GM10847 (cell line): Measurements from ENCODE around the gene ONECUT2.

Source experiments
- POLR2A ChIP-seq: IDR thresholded peaks from 2 replicates; pipeline ENCODE4 v1.6.1; 2011; ENCODE audit not compliant: insufficient read length; ENCODE audit errors: extremely low read depth

Gene ONECUT2

GRCh38 chr18:57466745-57467409, 31.7 kb downstream of the ONECUT2 start:
- no peak for TF ChIP-seq POLR2A

DNA sequence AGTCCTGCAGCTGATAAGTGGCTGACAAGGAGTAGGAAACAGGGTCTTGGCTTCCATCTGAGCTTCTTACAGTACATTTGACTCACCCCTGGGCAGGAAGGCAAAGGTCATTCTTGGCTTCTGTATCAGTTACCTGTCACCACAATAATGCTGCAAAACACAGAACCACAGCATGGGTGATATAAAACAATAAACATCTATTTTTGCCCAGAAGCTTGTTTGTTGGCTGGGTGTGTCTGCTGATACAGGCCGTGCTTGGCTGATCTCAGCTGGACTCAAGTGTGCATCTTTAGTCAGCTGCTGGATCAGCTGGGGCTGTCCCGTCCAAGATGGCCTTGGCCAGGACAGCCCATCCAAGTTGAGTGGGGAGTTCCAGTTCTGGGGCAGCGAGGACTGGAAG, 34.7 kb downstream of the ONECUT2 start:
- TF ChIP-seq POLR2A, result no peak

DNA sequence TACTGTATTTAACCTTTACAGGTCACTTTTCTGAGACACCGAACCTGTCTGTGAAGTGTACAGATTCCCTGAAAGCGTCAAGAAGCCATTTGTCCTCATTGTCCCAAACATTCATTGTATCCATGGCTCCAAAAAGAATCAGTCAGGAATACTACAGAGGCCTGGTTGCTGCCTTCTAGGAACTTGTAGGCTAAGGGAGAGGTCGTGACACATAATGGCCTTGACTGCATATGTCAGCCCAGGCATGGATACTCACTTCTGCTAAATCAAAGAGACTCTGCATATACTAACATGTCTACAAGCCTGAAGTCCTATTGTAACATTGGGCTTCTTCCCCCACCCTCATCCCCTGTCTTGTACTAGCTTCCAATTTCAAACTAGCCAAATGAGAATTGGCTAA, 40.2 kb downstream of the ONECUT2 start:
- no peak for TF ChIP-seq POLR2A

GRCh38 chr18:57475903-57476302, 40.7 kb downstream of the ONECUT2 start:
- no peak for TF ChIP-seq POLR2A

DNA sequence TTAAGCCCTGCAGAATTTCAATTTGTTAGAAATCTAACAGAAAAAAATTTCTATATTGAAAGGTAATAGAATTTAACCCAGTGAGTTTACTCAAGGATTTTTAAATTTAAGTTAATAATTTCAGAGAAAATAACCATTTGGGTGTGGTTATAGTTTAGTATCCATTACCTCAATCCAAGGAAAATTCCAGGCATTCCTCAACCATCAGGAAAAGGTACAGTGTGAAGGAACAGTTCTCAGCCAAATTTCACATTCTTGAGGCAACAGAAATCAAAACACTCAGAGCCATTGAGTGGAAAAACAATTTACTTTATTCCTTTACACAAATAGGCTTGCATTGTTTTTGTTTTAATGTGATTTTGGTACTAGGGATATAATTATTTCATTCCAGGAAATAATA, 45.6 kb downstream of the ONECUT2 start:
- TF ChIP-seq POLR2A, result no peak

- TF ChIP-seq POLR2A, result no peak
Observed at GRCh38 chr18:57497372-57498294, 62.5 kb downstream of the ONECUT2 start.

DNA sequence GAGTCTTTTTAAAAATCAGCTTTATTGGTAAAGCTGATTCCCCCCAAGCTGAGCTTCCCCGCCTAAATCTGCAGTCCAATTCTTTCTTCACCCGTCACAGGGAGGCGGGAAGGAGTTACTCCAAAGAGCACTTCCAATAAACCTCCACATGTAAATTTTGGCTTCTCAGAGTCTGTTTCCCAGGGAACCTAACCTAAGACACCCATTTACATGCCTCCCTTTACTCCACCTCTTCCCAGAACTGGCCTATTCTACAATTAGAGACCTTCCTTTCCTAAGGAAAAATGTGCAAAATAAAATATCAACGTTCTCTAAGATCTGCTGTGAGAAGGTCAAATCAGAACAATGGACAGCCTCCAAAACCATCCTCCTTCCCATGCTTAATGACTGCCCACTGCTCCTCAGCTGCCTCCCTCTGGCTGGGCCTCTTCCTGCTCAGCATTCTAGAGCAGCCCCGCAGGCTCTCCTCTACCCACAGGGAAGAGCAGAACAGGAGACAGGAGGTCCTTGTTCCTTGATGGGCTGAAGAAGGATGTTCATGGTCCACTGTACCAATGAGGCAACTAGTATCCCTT, 63.6 kb downstream of the ONECUT2 start:
- TF ChIP-seq POLR2A, result no peak

DNA sequence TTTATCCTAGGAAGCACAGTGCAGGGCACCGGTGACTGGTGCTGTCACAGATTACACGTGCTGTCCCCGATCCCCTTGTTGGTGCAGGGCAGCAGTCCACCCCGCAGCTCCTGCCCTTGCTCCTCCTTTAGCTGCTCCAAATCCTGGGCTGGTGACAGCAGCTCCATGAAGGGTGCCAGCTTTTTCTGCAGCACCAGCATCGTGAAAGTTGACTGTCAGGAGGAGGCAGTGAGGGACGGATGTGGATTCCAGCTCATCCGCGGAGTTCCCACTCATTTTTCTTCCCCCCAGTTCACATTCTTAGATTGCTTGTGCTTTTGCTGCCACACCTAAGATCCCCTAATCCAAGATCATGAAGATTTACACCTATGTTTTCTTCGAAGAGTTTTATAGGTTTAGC, 67.5 kb downstream of the ONECUT2 start:
- TF ChIP-seq POLR2A, result no peak

- no peak for TF ChIP-seq POLR2A
Observed at GRCh38 chr18:57505231-57505630, 70.1 kb downstream of the ONECUT2 start.

- no peak for TF ChIP-seq POLR2A
Observed at GRCh38 chr18:57516056-57516455, 80.9 kb downstream of the ONECUT2 start.

- TF ChIP-seq POLR2A, result no peak
Observed at GRCh38 chr18:57518533-57518932, 83.4 kb downstream of the ONECUT2 start.

DNA sequence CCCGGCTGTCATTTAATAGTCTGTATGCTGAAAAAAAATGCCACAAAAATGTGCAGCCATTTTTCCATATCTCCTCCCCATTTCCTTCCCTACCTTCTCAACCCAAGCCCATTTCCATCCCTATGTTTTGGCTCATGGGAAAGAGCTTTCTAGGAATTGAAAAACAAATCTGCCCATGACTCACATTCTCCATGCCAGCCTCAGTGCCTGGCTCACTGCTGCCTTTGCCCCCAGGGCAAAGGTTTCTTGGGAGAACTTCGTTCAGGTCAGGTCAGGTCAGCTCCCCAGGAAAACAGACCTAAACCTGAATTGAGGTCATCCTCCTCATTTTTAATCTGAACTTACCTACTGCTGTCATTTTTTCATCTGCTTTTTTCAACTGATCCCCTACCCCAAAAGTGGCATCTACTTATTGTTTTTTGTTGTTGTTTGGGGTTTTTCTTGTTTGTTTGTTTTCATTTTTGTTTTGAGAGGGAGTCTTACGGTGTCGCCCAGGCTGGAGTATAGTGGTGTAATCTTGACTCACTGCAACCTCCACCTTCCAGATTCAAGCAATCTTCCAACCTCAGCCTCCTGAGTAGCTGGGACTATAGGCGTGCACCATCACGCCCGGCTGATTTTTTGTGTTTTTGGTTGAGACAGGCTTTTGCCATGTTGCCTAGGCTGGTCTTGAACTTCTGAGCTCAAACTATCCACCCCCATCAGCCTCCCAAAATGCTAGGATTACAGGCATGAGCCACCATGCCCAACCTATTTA, 84.7 kb downstream of the ONECUT2 start:
- TF ChIP-seq POLR2A, result no peak

GRCh38 chr18:57523171-57523956, 88.2 kb downstream of the ONECUT2 start:
- TF ChIP-seq POLR2A, result no peak

- TF ChIP-seq POLR2A, result no peak
Observed at GRCh38 chr18:57527556-57528229, 92.5 kb downstream of the ONECUT2 start.

DNA sequence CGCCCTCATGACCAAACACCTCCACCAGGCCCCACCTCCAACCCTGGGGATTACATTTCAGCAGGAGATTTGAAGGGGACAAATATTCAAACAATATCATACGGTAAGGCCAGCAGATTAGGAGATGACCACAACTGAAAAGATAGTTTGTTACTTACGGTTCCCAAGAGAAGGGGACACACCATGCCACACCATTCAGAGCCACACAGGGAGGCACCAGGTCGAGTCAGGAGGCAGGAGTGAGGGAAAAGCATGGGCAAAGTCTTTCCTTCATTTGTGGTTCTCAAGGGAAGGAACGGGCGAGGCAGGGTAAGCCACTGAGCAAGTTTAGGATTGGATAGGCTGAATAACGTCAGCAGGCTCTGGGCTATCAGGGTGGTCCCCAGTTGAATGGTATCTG, 94.0 kb downstream of the ONECUT2 start:
- TF ChIP-seq POLR2A, result no peak
